ENCODE results near the gene CSTPP1. TPM values are rescaled to one million over a fixed set of nuclear protein-coding genes. Genes with fewer than 3 reads are reported as not detected.

Gene CSTPP1
- total RNA-seq, 4 donors from 2014 or later: 4.9 to 33.8 (median 19.5) TPM

GRCh38 chr11:47020793-47021526 lies 84.4 kb downstream of the CSTPP1 start:
- Histone ChIP-seq H3K4me3 (no peak overlapping the region), H3K36me3 (no peaks in the 10 kb centered on the region), H3K27me3 (no peaks in the 10 kb centered on the region), H3K9me3 (no peaks in the 10 kb centered on the region), H3K27ac (no peak overlapping the region), H3K4me1 (no peaks in the 10 kb centered on the region)
- TF ChIP-seq POLR2A (IDR thresholded peaks at IDR 0.05): no peak
- no peak for TF ChIP-seq CTCF (IDR thresholded peaks at IDR 0.05)
- DNase-seq: no peak
- intact Hi-C loops (cut with DNase I; ENCODE audit: low total_unique reads): no loop called here

DNA sequence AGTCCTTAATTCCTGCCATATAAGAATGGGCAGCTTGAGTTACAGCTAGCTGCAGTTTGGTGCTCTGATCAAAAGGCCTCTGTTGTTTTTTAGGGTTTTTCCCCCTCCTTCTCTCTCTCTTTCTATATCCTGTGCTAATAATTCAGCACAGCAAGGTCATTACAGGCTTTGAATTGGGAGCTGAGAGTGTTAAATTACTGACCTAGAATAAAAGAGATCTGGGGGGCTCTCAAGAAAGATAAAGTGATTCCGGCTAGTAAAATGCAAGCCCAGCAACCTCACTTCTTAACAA lies 84.9 kb downstream of the CSTPP1 start:
- intact Hi-C loops (cut with DNase I; ENCODE audit: low total_unique reads): no loop called here
- Histone ChIP-seq H3K27me3 (no peaks in the 10 kb centered on the region), H3K4me3 (no peak overlapping the region), H3K36me3 (no peaks in the 10 kb centered on the region), H3K9me3 (no peaks in the 10 kb centered on the region), H3K4me1 (no peaks in the 10 kb centered on the region), H3K27ac (no peak overlapping the region)
- TF ChIP-seq POLR2A (IDR thresholded peaks at IDR 0.05) (no peak), CTCF (IDR thresholded peaks at IDR 0.05) (no peak)
- DNase-seq: no peak

GRCh38 chr11:47021965-47022364 lies 85.4 kb downstream of the CSTPP1 start:
- no peaks in the 10 kb centered on the region for H3K9me3 ChIP-seq
- H3K36me3 ChIP-seq: no peaks in the 10 kb centered on the region
- no peak for DNase-seq
- no peak overlapping the region for H3K27ac ChIP-seq
- intact Hi-C loops (cut with DNase I; ENCODE audit: low total_unique reads): no loop called here
- no peak overlapping the region for H3K4me3 ChIP-seq
- no peaks in the 10 kb centered on the region for H3K4me1 ChIP-seq
- no peak for TF ChIP-seq POLR2A (IDR thresholded peaks at IDR 0.05)
- TF ChIP-seq CTCF (IDR thresholded peaks at IDR 0.05): no peak
- no peaks in the 10 kb centered on the region for H3K27me3 ChIP-seq

DNA sequence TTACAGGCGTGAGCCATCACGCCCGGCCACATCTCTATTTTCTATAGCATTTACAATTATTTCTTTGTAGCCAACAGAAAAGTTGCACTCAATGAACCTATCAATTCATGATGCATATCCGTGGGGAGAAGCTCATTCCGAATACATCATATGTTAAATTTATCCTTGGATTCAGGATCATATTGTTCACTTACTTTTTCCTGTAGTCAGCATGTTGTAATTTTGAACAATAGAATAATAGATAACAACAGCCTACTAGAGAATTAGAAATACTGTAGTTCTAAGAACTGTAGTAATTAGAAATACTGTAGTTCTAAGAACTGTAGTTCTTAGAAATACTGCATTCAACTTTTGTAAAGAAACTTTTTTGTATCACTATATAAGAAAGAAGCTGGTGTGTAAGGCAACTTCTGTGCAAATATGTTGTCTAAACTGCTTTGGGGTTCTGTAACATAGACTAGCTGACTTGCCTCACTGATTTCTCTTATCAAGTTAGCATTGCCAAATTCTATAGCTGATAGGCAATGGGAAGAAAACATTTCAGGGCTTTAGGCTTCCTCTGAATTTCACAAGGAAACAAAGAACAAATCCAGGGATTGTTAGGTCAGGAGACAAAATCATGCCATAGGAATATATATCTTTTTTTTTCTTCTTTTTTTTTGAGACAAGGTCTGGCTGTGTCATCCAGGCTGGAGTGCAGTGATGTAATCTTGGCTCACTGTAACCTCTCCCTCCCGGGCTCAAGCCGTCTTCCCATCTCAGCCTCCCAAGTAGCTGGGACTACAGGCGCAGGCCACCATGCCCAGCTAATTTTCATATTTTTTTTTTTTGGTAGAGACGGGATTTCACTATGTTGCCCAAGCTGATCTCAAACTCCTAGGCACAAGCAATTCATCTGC lies 91.9 kb downstream of the CSTPP1 start:
- Histone ChIP-seq H3K4me3 (no peak overlapping the region), H3K27ac (no peak overlapping the region), H3K9me3 (no peaks in the 10 kb centered on the region), H3K36me3 (no peaks in the 10 kb centered on the region), H3K27me3 (no peaks in the 10 kb centered on the region), H3K4me1 (no peaks in the 10 kb centered on the region)
- no peak for TF ChIP-seq POLR2A (IDR thresholded peaks at IDR 0.05)
- no peak for TF ChIP-seq CTCF (IDR thresholded peaks at IDR 0.05)
- intact Hi-C loops (cut with DNase I; ENCODE audit: low total_unique reads): no loop called here
- DNase-seq: no peak

- Histone ChIP-seq H3K27ac (no peak overlapping the region), H3K36me3 (no peaks in the 10 kb centered on the region), H3K4me3 (no peak overlapping the region), H3K9me3 (no peaks in the 10 kb centered on the region), H3K27me3 (no peaks in the 10 kb centered on the region), H3K4me1 (no peaks in the 10 kb centered on the region)
- TF ChIP-seq POLR2A (IDR thresholded peaks at IDR 0.05): no peak
- TF ChIP-seq CTCF (IDR thresholded peaks at IDR 0.05): no peak
- intact Hi-C loops (cut with DNase I; ENCODE audit: low total_unique reads): no loop called here
- no peak for DNase-seq
These were observed 96.9 kb downstream of the CSTPP1 start for GRCh38 chr11:47033439-47033838.
